ENCODE results near the gene RPS6KA2.

The RPS6KA2 gene

DNA sequence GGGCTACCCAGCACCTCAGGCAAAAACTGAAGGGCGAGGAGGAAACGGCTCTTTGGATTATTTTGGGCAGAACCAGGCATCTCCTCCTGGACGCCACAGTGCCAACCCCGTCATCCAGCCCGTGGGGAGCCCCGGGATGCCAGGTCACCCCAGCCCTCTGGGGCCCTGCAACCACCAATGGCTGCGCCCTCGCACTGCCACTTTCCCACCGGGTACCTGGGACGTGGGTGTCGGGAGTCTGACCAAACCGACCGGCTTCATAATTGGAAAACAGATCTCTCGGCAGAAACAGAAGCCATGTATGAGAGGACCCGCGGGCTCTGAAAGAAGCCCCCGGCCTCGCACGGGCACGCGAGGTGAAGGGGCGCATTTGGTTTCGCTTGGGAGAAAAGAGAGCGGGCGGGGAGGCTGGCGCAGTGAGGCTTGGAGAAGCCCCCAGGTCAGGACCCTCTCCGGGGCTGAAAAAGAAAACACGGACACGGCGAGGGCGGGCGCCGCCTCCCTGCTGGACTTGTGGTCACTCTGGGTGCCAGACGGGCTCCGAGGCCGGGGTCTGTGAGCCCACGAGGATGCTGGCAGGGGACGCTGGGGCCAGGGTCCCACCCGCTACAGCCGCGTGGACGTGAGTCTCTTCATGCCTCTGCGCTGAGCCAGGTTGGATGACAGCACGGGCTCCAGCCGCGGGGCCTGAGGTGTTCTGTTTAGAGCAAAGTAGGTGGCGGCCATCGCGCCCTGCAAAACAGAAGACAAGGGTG lies 214.7 kb downstream of the RPS6KA2 start:
- no peak for DNase-seq (ENCODE audit: low read depth)
- H3K4me3 ChIP-seq (ENCODE audit: low read depth, low read length), result no peak overlapping the region
- TF ChIP-seq, protein P1, sequence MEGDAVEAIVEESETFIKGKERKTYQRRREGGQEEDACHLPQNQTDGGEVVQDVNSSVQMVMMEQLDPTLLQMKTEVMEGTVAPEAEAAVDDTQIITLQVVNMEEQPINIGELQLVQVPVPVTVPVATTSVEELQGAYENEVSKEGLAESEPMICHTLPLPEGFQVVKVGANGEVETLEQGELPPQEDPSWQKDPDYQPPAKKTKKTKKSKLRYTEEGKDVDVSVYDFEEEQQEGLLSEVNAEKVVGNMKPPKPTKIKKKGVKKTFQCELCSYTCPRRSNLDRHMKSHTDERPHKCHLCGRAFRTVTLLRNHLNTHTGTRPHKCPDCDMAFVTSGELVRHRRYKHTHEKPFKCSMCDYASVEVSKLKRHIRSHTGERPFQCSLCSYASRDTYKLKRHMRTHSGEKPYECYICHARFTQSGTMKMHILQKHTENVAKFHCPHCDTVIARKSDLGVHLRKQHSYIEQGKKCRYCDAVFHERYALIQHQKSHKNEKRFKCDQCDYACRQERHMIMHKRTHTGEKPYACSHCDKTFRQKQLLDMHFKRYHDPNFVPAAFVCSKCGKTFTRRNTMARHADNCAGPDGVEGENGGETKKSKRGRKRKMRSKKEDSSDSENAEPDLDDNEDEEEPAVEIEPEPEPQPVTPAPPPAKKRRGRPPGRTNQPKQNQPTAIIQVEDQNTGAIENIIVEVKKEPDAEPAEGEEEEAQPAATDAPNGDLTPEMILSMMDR (IDR thresholded peaks at IDR 0.05; ENCODE audit: low read depth, low read length, missing control alignments), result no peak

DNA sequence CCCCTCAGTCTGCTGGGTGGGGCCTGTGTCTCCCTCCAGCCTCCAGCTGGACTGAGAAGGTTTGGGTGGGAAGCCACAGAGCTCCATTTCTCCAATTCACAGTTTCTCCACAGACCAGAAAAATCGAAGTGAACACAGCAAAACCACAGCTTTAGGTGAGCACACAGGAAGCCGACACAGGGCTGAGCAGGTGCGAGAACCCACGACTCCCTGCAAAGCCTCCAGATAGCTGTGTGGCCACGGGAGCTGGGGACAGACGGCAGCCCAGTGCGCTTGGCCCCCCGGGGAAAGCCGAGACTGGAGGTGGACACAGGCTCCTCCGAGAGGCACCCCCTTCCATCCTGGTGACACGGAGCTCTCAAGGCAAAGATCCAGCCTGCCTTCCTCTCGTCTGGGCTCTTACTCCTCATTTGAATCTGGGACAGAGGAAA lies 215.3 kb downstream of the RPS6KA2 start:
- TF ChIP-seq, protein P1 (IDR thresholded peaks at IDR 0.05; ENCODE audit: low read depth, low read length, missing control alignments), result no peak
- DNase-seq (ENCODE audit: low read depth), result no peak

DNA sequence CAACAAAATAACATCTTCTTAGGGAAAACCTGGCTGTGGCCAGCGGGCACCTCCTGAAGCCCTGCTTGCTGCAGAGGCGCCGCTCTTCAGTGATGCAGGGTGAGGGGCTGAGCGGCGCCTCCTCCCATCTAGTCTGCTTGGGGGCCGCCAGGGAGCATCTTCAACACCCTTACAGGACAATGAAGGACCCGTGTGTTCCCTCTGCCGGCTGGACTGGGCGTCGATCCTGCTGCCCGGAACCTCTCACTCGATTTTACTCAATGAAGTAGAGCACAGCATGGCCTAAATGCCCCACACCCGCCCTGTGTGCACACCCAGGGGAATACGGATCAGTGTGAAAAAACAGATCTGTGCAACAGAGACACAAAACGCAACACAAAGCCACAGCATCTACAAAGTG lies 215.8 kb downstream of the RPS6KA2 start:
- no peak for DNase-seq (ENCODE audit: low read depth)
- H3K4me3 ChIP-seq (ENCODE audit: low read depth, low read length), result no peak overlapping the region
- TF ChIP-seq, protein P1 (IDR thresholded peaks at IDR 0.05; ENCODE audit: low read depth, low read length, missing control alignments), result no peak

More for the DNA sequence above, 215.3 kb downstream of the RPS6KA2 start:
- no peak overlapping the region for H3K4me3 ChIP-seq (ENCODE audit: low read depth, low read length)

DNA sequence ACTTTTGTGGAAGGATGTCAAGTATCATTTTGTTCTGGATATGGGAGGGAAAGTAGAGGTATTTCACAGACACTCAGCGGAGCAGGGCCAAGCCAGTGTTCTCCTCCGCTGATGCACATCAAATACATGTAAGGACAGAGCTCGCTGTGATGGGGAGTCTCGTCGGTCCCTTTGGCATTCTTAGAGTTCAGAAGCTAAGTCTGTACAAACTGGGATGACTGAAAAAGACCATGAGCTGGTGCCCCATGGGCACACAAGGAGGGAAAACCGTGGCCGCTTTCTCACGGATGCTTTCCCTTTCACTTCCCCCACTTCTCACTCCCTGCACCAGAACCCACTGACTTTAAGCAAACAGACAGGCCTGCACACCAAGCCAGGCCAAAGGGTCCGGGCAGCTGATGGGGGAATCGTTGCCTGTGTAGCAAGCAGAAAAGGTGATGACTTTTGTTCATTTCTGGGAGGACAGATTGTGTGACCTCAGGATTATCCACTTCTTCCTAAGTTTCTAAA lies 216.6 kb downstream of the RPS6KA2 start:
- H3K4me3 ChIP-seq (ENCODE audit: low read depth, low read length), result no peak overlapping the region
- no peak for DNase-seq (ENCODE audit: low read depth)
- TF ChIP-seq, protein P1 (IDR thresholded peaks at IDR 0.05; ENCODE audit: low read depth, low read length, missing control alignments), result no peak

DNA sequence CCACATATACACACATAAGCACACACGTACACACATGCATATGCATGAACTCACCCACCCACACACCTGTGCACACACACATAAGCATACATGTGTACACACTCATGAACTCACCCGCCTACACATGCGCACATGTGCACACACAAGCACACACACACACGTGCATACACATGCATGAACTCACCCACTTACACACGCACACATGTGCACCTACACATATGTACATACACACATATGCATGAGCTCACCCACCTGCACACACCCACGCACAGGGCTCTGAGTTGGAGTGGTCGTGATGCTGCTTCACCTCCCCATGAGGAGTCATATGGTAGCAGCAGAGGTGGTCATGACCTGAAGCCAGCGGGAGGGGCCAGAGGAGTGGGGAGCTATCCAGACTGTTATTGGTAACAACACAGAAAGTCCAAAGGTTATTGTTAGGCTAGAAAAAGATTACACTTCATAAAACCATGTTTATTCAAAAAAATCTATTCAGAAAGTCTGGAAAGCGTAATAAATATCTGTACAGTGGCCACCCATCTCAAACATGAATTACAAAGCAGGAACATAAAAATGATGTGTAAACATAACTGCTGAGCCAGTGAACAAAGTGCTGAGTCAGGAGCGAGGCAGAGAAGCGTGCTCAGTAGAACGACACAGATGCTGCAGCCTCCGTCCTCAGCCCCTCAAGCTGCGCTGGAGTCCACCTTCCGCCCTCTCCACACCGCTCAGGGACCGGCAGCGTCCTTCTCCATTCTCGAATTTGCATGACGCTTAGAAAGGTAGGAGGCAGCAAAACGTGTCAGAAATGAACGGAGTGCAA lies 217.9 kb downstream of the RPS6KA2 start:
- no peak overlapping the region for H3K4me3 ChIP-seq (ENCODE audit: low read depth, low read length)
- DNase-seq (ENCODE audit: low read depth), result no peak
- TF ChIP-seq, protein P1 (IDR thresholded peaks at IDR 0.05; ENCODE audit: low read depth, low read length, missing control alignments), result no peak

DNA sequence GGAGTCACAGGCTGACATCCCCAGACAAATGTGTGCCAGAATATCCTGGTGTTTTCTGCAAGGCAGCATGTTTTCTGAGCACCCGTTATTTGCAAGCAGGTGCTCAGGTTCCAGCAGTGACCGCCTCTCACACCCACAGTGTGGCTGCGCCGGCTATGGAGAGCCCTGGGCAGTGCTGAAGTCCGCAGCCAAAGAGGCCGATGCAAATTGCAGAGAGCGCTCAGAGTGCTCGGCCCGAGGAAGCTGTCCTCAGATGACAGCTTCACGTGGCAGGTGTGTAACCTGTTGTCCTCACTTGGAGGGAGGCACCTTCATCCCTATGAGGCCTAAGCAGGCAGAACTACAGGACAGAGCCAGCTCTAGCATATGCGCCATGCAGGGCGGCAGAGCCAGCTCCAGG lies 220.9 kb downstream of the RPS6KA2 start:
- H3K4me3 ChIP-seq (ENCODE audit: low read depth, low read length), result no peak overlapping the region
- no peak for DNase-seq (ENCODE audit: low read depth)
- TF ChIP-seq, protein P1 (IDR thresholded peaks at IDR 0.05; ENCODE audit: low read depth, low read length, missing control alignments), result no peak

All from GM12864 (cell line).